ENCODE measurements around the gene HIVEP2. TPM values are rescaled to one million over a fixed set of nuclear protein-coding genes. Genes with fewer than 3 reads are reported as not detected.

Gene HIVEP2
- polyA plus RNA-seq, 3 donors: 0.16 to 1.4 (median 0.64) TPM

DNA sequence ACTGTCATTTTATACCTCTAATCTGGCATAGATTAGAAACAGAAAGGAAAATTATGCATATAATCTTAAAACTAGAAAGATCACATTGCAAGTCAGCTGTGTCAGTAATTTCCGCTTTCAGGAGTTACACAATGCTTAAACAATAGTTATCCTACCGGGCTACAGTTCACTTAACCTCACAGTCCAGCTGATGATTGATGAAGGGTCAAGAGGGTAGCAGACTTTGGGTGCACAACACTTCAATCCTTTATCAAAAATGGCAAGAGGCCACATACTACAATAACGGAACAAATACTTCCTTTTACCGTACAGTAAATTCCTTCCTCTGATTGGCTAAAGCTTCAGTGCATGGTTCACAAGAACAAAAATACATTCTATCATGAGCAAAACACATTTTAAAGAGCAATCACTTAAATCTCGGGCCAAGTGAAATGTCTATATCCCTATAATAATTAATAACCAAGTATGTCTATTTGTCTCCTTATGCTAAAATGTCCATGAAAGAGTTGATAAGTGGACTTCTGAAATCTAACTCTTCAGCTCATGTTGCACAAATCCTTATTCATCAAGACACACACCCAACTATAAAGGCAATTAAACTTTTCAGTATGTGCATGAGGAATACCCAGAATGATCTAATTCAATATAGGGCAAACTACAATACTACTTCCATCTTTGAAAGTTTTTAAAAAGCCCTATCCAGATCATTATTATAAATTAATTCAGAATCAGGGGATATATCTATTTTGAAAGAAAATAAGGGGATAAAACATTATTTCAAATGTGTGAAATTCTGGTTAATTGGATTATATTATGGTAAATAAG, 76.8 kb downstream of the HIVEP2 start:
- Histone ChIP-seq H3K9ac (ENCODE audit: insufficient read depth, low read length, poor library complexity, severe bottlenecking) (no peak overlapping the region), H3K27ac (ENCODE audit: low read depth in 1 of 2, low read length in 2 of 2) (peak overlapping the region in 1 of 2 donors; percentile 14), H3K4me3 (replicated peaks in 1 of 3; ENCODE audit: low read depth in 2 of 3, low read length in 3 of 3) (peak overlapping the region in 1 of 3 experiments; percentile 35), H3K79me2 (ENCODE audit: insufficient read depth, low read length) (no peaks in the 10 kb centered on the region), H3K4me1 (ENCODE audit: control insufficient read depth in 1 of 2, insufficient read depth in 2 of 2, low read length in 2 of 2) (peaks cover 14 to 32% of the 10 kb centered on the region in 2 donors), H4K20me1 (ENCODE audit: insufficient read depth, low read length) (no peaks in the 10 kb centered on the region), H3K9me3 (replicated peaks in 1 of 2; ENCODE audit: control insufficient read depth in 1 of 2, insufficient read depth in 1 of 2, low read length in 2 of 2) (no peaks in the 10 kb centered on the region), H3K36me3 (replicated peaks in 1 of 2; ENCODE audit: control insufficient read depth in 1 of 2, insufficient read depth in 2 of 2, low read length in 2 of 2) (no peaks in the 10 kb centered on the region), H3K27me3 (ENCODE audit: control insufficient read depth in 2 of 2, insufficient read depth in 2 of 2, low read length in 2 of 2) (no peaks in the 10 kb centered on the region), H2AFZ (ENCODE audit: insufficient read depth, low read depth, low read length, poor library complexity, severe bottlenecking) (peak overlapping the region; percentile 26), H3K4me2 (replicated peaks; ENCODE audit: extremely low read depth, low read length, poor library complexity, severe bottlenecking) (peak overlapping the region; percentile 35)
- whole genome bisulfite sequencing (ENCODE audit: insufficient coverage): 0% methylated on average over 3 of the region's 5 CpGs
- H3K27ac Mint-ChIP-seq: peak overlapping the region in 2 of 7 donors; percentile 41 to 59
- intact Hi-C loops (cut with micrococcal nuclease): no loop called here
- no peaks in the 10 kb centered on the region for H3K36me3 Mint-ChIP-seq
- H3K9me3 Mint-ChIP-seq: peaks cover 0 to 4% (median 0%) of the 10 kb centered on the region in 7 donors
- peaks cover 30% of the 10 kb centered on the region for H3K4me1 Mint-ChIP-seq
- peak overlapping the region in 1 of 2 donors; percentile 28 for H3K4me3 Mint-ChIP-seq
- H3K27me3 Mint-ChIP-seq (ENCODE audit: low read depth in 3 of 3): peaks cover 0 to 5% (median 0%) of the 10 kb centered on the region in 3 donors
- peak; percentile 17 to 49 (median 41) for DNase-seq
- TF ChIP-seq, protein P1, sequence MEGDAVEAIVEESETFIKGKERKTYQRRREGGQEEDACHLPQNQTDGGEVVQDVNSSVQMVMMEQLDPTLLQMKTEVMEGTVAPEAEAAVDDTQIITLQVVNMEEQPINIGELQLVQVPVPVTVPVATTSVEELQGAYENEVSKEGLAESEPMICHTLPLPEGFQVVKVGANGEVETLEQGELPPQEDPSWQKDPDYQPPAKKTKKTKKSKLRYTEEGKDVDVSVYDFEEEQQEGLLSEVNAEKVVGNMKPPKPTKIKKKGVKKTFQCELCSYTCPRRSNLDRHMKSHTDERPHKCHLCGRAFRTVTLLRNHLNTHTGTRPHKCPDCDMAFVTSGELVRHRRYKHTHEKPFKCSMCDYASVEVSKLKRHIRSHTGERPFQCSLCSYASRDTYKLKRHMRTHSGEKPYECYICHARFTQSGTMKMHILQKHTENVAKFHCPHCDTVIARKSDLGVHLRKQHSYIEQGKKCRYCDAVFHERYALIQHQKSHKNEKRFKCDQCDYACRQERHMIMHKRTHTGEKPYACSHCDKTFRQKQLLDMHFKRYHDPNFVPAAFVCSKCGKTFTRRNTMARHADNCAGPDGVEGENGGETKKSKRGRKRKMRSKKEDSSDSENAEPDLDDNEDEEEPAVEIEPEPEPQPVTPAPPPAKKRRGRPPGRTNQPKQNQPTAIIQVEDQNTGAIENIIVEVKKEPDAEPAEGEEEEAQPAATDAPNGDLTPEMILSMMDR (IDR thresholded peaks at IDR 0.05): no peak

DNA sequence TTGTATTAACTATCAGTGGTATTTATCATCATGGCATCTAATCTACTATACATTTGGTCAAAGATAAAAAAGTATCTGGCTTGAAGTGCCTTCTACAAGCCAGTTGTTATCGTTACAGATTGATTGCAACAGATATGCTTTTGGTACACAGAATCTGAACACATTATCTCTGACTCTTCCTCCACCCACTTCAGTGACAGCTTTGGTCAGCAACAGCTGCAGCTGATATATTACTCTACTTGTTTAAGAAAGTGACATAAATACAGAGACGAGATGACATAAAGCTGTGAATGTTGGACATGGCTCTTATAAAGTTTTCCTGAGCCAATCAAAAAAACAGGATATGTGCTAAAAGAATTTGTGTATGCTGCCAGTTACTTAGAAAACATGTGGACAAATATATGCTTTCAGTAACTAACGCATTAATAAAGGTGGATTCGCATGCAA, 77.6 kb downstream of the HIVEP2 start:
- TF ChIP-seq, protein P1 (IDR thresholded peaks at IDR 0.05): no peak
- Histone ChIP-seq H3K27ac (ENCODE audit: low read depth in 1 of 2, low read length in 2 of 2) (peak overlapping the region in 1 of 2 donors; percentile 14), H2AFZ (ENCODE audit: insufficient read depth, low read depth, low read length, poor library complexity, severe bottlenecking) (peak overlapping the region; percentile 18), H3K4me1 (ENCODE audit: control insufficient read depth in 1 of 2, insufficient read depth in 2 of 2, low read length in 2 of 2) (peaks cover 14 to 32% of the 10 kb centered on the region in 2 donors), H3K4me3 (replicated peaks in 1 of 3; ENCODE audit: low read depth in 2 of 3, low read length in 3 of 3) (peak overlapping the region in 1 of 3 experiments; percentile 35), H3K27me3 (ENCODE audit: control insufficient read depth in 2 of 2, insufficient read depth in 2 of 2, low read length in 2 of 2) (no peaks in the 10 kb centered on the region), H3K79me2 (ENCODE audit: insufficient read depth, low read length) (no peaks in the 10 kb centered on the region), H3K36me3 (replicated peaks in 1 of 2; ENCODE audit: control insufficient read depth in 1 of 2, insufficient read depth in 2 of 2, low read length in 2 of 2) (no peaks in the 10 kb centered on the region), H3K9me3 (replicated peaks in 1 of 2; ENCODE audit: control insufficient read depth in 1 of 2, insufficient read depth in 1 of 2, low read length in 2 of 2) (no peaks in the 10 kb centered on the region), H3K9ac (ENCODE audit: insufficient read depth, low read length, poor library complexity, severe bottlenecking) (no peak overlapping the region), H4K20me1 (ENCODE audit: insufficient read depth, low read length) (no peaks in the 10 kb centered on the region), H3K4me2 (replicated peaks; ENCODE audit: extremely low read depth, low read length, poor library complexity, severe bottlenecking) (peak overlapping the region; percentile 35)
- H3K27me3 Mint-ChIP-seq (ENCODE audit: low read depth in 3 of 3): peaks cover 0 to 4% (median 0%) of the 10 kb centered on the region in 3 donors
- 20% methylated on average over 1 of the region's 4 CpGs for WGBS (ENCODE audit: insufficient coverage)
- peaks cover 0 to 4% (median 0%) of the 10 kb centered on the region in 7 donors for H3K9me3 Mint-ChIP-seq
- DNase-seq: no peak
- intact Hi-C loops (cut with micrococcal nuclease): no loop called here
- H3K36me3 Mint-ChIP-seq: no peaks in the 10 kb centered on the region
- H3K4me1 Mint-ChIP-seq: peaks cover 29% of the 10 kb centered on the region
- H3K4me3 Mint-ChIP-seq: no peak overlapping the region
- H3K27ac Mint-ChIP-seq: no peak overlapping the region
